Ovary (tissue), 3 donors: ENCODE measurements around the gene TM7SF2.

Experiments used
- EP300 ChIP-seq: sonication (generic); formaldehyde crosslinking; IDR thresholded peaks from one replicate; pipeline ENCODE4 v1.6.1; 2017; ENCODE audit warnings: antibody characterized with exemption
- POLR2A ChIP-seq: fragments of 450-650 bp; IDR thresholded peaks from one replicate; pipeline ENCODE4 v1.6.1; 2017; ENCODE audit warnings: antibody characterized with exemption, mild to moderate bottlenecking, moderate library complexity
- TF ChIP-seq, protein P1 (sequence below), 3 donors: fragments of 450-650 bp in 2 of 3; fragments of 200-600 bp in 1 of 3; IDR thresholded peaks; one replicate each; pipeline versions ENCODE4 v1.5.1 to v1.8.0; 2016 to 2022; ENCODE audit warnings: antibody characterized with exemption in 3 of 3, mild to moderate bottlenecking in 1 of 3
- donor health status: DM: no; HTN: no; CAD: no.

- TF ChIP-seq, protein P1, sequence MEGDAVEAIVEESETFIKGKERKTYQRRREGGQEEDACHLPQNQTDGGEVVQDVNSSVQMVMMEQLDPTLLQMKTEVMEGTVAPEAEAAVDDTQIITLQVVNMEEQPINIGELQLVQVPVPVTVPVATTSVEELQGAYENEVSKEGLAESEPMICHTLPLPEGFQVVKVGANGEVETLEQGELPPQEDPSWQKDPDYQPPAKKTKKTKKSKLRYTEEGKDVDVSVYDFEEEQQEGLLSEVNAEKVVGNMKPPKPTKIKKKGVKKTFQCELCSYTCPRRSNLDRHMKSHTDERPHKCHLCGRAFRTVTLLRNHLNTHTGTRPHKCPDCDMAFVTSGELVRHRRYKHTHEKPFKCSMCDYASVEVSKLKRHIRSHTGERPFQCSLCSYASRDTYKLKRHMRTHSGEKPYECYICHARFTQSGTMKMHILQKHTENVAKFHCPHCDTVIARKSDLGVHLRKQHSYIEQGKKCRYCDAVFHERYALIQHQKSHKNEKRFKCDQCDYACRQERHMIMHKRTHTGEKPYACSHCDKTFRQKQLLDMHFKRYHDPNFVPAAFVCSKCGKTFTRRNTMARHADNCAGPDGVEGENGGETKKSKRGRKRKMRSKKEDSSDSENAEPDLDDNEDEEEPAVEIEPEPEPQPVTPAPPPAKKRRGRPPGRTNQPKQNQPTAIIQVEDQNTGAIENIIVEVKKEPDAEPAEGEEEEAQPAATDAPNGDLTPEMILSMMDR (IDR thresholded peaks at IDR 0.05): no peak
- no peak for TF ChIP-seq EP300
- no peak for TF ChIP-seq POLR2A
These were observed 18.2 kb downstream of the TM7SF2 start for GRCh38 chr11:65129649-65130441.
